Glutamatergic neuron (in vitro differentiated cells): Measurements from ENCODE around the gene RGL2. TPM values are rescaled to one million over a fixed set of nuclear protein-coding genes. Genes with fewer than 3 reads are reported as not detected.
A peak's percentile ranks its signal among the peaks of the same experiment; 100 is the strongest.
"Not testable (repeated sequence)": the region's sequence is repeated elsewhere in the genome, so short reads cannot be mapped to it uniquely, and the experiment has no call there.

ENCODE experiments used
- DNase-seq: peaks from one replicate; pipeline ENCODE4 v3.0.0; 2022
- H3K27ac Mint-ChIP-seq: one replicate; pipeline ENCODE4 v1.8.0; 2020; ENCODE audit warnings: mild to moderate bottlenecking, mixed read lengths, inconsistent platforms; ENCODE audit not compliant: unreplicated experiment
- H3K27me3 Mint-ChIP-seq: one replicate; pipeline ENCODE4 v1.8.0; 2020; ENCODE audit warnings: mild to moderate bottlenecking, moderate library complexity, mixed read lengths, inconsistent platforms; ENCODE audit not compliant: unreplicated experiment
- H3K36me3 Mint-ChIP-seq: one replicate; pipeline ENCODE4 v1.8.0; 2020; ENCODE audit warnings: mild to moderate bottlenecking, mixed read lengths, inconsistent platforms; ENCODE audit not compliant: unreplicated experiment
- H3K4me1 Mint-ChIP-seq: one replicate; pipeline ENCODE4 v1.8.0; 2020; ENCODE audit warnings: mild to moderate bottlenecking, low read depth, mixed read lengths, inconsistent platforms; ENCODE audit not compliant: unreplicated experiment
- H3K4me3 Mint-ChIP-seq: one replicate; pipeline ENCODE4 v1.8.0; 2020; ENCODE audit warnings: mild to moderate bottlenecking, mixed read lengths, inconsistent platforms; ENCODE audit not compliant: unreplicated experiment
- H3K9me3 Mint-ChIP-seq: one replicate; pipeline ENCODE4 v1.8.0; 2020; ENCODE audit warnings: mild to moderate bottlenecking, moderate library complexity, mixed read lengths, inconsistent platforms; ENCODE audit not compliant: unreplicated experiment
- long read RNA-seq: library from polyadenylated mRNA; unstranded; transcript quantifications from one replicate; pipeline ENCODE4 v2.0.0, GENCODE V29; 2020; ENCODE audit not compliant: unreplicated experiment
- total RNA-seq: library from RNA; stranded (reverse); fragmentation: NEBNext Ultra II Directional; extraction: Animal tissue kit (Norgen Biotek cat#: 25700); gene quantifications from one replicate; pipeline ENCODE4 v1.2.1, GENCODE V29; 2021; ENCODE audit not compliant: unreplicated experiment
- TF ChIP-seq, protein P1 (sequence below): fragments of 200-600 bp; sonication (generic); IDR thresholded peaks from one replicate; pipeline ENCODE4 v1.5.0; 2021; ENCODE audit not compliant: partially characterized antibody, unreplicated experiment

The RGL2 gene, protein sequence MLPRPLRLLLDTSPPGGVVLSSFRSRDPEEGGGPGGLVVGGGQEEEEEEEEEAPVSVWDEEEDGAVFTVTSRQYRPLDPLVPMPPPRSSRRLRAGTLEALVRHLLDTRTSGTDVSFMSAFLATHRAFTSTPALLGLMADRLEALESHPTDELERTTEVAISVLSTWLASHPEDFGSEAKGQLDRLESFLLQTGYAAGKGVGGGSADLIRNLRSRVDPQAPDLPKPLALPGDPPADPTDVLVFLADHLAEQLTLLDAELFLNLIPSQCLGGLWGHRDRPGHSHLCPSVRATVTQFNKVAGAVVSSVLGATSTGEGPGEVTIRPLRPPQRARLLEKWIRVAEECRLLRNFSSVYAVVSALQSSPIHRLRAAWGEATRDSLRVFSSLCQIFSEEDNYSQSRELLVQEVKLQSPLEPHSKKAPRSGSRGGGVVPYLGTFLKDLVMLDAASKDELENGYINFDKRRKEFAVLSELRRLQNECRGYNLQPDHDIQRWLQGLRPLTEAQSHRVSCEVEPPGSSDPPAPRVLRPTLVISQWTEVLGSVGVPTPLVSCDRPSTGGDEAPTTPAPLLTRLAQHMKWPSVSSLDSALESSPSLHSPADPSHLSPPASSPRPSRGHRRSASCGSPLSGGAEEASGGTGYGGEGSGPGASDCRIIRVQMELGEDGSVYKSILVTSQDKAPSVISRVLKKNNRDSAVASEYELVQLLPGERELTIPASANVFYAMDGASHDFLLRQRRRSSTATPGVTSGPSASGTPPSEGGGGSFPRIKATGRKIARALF
- 61.3 TPM for total RNA-seq
- long read RNA-seq, partial matches to known transcripts: 3 of 7 reads
- long read RNA-seq, other reads (novel, unspliced or antisense): 2 of 7 reads

- Mint-ChIP-seq H3K4me3 (peak within 1 kb of the TSS; percentile 98), H3K4me1 (no peaks in the 10 kb centered on the region), H3K27me3 (peaks cover 9% of the 10 kb centered on the region), H3K36me3 (no peaks in the 10 kb centered on the region), H3K27ac (peak within 1 kb of the TSS; percentile 92), H3K9me3 (peaks cover 5% of the 10 kb centered on the region)
- DNase-seq: peak; percentile 41
- TF ChIP-seq, protein P1, sequence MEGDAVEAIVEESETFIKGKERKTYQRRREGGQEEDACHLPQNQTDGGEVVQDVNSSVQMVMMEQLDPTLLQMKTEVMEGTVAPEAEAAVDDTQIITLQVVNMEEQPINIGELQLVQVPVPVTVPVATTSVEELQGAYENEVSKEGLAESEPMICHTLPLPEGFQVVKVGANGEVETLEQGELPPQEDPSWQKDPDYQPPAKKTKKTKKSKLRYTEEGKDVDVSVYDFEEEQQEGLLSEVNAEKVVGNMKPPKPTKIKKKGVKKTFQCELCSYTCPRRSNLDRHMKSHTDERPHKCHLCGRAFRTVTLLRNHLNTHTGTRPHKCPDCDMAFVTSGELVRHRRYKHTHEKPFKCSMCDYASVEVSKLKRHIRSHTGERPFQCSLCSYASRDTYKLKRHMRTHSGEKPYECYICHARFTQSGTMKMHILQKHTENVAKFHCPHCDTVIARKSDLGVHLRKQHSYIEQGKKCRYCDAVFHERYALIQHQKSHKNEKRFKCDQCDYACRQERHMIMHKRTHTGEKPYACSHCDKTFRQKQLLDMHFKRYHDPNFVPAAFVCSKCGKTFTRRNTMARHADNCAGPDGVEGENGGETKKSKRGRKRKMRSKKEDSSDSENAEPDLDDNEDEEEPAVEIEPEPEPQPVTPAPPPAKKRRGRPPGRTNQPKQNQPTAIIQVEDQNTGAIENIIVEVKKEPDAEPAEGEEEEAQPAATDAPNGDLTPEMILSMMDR: no peak
These were observed at the start of gene RGL2 for GRCh38 chr6:33298773-33299236. Gene RGL2, minus strand, starts transcription at chr6:33298942. Its CDS starts 332 bp downstream, at chr6:33298610.

- peaks cover 5% of the 10 kb centered on the region for H3K9me3 Mint-ChIP-seq
- peaks cover 27% of the 10 kb centered on the region for H3K4me1 Mint-ChIP-seq
- peaks cover 9% of the 10 kb centered on the region for H3K27me3 Mint-ChIP-seq
- TF ChIP-seq, protein P1: no peak
- H3K4me3 Mint-ChIP-seq: no peak overlapping the region
- no peaks in the 10 kb centered on the region for H3K36me3 Mint-ChIP-seq
- no peak for DNase-seq
- no peak overlapping the region for H3K27ac Mint-ChIP-seq
These were observed 49.1 kb upstream of the RGL2 start for GRCh38 chr6:33347816-33348215.

- H3K27ac Mint-ChIP-seq, H3K4me3 Mint-ChIP-seq, H3K36me3 Mint-ChIP-seq, DNase-seq, H3K9me3 Mint-ChIP-seq, H3K27me3 Mint-ChIP-seq: not testable (repeated sequence)
- H3K4me1 Mint-ChIP-seq: peaks cover 23% of the 10 kb centered on the region
These were observed 48.2 kb upstream of the RGL2 start for GRCh38 chr6:33346972-33347371.

GRCh38 chr6:33344701-33345697 lies 46.3 kb upstream of the RGL2 start:
- peak; percentile 41 for DNase-seq
- Mint-ChIP-seq H3K27ac (peak overlapping the region; percentile 23), H3K36me3 (no peaks in the 10 kb centered on the region), H3K4me1 (peaks cover 15% of the 10 kb centered on the region), H3K27me3 (peaks cover 9% of the 10 kb centered on the region), H3K9me3 (no peaks in the 10 kb centered on the region), H3K4me3 (peak overlapping the region; percentile 43)
- TF ChIP-seq, protein P1: peak; percentile 85
